GM21619 (cell line): ENCODE measurements around the gene CC2D2B.
"Not testable (repeated sequence)": the region's sequence is repeated elsewhere in the genome, so short reads cannot be mapped to it uniquely, and the experiment has no call there.

ENCODE experiments used
- ATAC-seq: cut with Tn5 transposase; IDR thresholded peaks from one replicate; pipeline ENCODE4 v1.9.1; 2021; ENCODE audit not compliant: unreplicated experiment

CC2D2B gene, protein sequence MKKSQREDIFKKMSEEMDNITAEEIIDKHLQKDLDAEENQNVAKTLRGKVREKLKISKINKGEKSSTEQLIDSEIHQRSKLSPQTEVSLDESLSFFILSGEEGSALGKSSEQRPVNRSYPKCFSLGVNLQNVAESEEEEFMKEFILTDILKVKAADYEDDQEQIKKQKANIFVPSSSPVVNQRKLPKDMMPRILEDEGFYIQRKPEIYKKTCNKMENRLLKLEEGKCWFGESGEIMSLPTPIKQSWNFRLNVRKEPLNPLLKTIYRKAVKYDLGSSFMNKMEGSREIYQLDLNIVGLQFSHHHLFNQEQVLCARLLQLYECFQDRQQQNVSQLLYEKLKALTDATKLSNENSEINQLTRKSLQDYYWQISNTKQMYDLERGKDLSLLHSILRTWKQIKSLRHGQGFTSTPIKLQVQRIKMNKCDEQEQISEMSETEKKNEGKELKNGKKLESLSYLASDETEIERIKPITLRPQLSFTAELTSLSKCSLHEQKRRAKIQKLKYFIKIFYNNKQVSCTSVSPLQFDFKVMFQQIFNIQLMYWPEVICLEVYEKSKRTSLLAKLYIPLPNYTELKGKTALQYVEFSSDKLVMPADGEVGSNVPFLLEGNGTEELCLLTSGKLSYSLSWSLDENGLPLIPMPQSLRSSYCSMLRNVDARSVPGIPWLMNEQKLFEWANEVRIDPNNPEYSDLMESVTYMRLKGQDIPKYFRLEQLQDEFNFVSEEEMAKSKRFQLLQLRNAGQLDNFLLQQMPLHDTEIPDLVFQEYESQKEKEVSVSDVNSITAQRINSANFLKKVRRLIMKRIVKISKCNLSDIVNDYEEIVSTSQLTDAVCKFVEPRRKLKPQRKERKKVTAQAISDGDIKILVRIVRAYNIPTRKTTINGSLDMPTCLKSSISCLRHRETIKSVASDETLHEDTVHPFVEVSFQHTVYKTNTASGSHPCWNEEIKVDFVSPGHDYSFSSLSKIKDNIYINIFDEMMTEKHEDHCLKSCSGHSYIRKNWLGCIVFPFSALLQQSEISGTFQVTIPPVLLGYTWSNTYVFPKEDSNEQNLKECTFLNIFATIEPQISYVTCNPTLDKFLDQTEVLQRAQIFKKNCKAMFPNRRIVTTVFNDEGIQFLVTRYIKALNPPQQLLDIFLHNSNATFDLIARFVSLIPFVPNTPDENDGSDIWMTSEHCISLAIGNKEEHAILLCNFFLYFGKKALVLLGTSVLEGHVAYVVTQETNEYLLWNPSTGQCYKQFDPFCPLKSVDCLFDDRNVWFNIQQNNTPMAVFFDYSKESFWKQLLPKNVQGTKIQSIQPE (N-terminal part only)

DNA sequence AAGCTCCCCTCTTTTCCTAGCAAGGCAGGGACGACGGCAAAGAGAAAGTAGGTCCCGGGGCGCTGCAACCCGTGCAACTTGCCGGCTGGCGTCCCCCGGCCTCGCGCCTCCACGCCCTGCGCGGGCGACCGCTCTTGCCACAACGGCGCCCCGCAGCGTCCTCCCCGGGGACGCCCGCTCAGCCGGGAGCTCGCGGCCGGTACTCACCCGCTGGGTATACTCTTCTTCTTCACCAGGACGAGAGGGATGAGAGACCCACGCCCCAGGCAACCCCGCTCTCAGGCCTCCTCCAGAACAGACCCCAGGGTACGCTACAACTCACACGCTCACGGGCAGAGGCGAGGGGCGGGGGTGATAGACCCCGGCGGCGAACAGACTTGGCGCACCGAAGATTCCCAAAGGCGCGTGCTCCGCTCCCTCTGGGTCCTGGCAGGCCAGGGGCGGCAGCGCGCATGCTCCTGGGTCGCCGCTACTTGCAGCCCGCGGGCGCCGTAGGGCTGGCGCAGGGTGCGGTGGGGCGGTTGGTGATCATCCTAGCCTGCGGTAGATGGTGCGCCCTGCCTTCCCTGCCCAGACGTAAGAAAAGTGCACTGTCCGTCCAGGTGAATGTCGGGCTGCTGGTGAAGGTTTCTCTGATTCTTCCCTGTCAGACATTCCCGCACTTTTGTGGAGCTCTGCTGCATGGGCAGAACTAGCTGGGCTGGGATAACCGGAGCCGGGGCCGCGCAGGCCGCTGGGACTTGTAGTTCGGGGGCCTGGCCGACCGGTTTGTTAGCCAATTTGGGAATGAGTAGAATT lies at the start of gene CC2D2B:
TSS of gene CC2D2B (plus strand) at position 520 of the 798 bp plus-strand sequence. CDS start 3,349 bp downstream, outside the sequence.
- ATAC-seq: peak; percentile 86

DNA sequence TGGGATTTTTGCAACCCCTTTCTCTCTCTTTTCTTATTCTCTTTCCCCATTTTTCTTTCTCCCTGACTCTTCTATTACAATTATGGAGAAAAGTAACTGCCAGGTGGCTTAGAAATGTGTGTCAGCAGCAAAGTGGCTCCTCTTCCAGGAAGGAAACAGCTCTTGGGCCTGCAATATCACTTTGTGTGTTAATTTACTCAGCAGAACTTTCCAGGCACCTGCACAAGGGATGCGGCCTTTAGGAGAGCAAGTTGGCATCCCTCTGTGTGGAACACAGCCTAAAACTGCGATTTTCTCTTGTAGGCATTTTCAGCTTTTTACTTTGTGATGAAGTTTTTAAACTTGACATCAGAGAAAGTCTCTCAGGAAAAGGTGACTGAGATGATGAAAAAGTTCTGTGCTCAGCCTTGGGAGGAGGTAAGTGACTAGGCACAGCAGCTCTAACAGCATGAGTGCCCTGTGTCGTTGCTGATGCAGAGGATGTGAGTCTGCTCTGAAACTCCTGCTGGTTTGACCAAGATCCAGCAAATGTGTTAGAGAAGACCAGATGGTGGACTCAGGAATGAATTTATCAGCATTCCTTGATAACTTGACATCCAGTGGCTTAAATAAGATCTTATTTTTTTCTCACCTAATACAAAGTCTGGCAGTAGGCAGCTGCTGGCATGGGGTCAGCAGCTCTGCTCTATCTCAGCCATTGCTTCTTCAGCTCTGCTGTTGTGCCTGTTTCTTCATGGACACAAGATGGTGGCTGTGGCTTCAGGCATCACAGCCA lies 47.4 kb upstream of the CC2D2B start:
- ATAC-seq: no peak

DNA sequence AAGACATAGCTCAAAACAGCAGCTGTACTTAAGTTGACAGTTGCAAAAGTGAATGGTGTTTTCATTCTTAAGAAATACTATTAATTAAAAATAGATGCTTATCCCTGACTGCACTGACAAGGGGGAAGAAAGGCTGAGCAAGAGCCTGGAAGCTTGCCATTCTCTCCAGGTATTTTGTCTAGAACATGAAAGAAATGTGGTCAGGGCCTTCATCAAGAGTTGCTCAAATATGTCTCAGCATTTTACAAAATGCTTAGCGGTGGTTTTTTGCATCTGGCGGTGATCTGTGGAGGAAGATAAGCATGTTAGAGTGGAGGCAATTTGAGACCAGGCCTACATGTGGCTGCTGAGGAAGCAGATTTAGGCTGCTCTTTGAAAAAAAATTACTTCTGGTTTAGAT lies 46.4 kb upstream of the CC2D2B start:
- ATAC-seq: no peak

DNA sequence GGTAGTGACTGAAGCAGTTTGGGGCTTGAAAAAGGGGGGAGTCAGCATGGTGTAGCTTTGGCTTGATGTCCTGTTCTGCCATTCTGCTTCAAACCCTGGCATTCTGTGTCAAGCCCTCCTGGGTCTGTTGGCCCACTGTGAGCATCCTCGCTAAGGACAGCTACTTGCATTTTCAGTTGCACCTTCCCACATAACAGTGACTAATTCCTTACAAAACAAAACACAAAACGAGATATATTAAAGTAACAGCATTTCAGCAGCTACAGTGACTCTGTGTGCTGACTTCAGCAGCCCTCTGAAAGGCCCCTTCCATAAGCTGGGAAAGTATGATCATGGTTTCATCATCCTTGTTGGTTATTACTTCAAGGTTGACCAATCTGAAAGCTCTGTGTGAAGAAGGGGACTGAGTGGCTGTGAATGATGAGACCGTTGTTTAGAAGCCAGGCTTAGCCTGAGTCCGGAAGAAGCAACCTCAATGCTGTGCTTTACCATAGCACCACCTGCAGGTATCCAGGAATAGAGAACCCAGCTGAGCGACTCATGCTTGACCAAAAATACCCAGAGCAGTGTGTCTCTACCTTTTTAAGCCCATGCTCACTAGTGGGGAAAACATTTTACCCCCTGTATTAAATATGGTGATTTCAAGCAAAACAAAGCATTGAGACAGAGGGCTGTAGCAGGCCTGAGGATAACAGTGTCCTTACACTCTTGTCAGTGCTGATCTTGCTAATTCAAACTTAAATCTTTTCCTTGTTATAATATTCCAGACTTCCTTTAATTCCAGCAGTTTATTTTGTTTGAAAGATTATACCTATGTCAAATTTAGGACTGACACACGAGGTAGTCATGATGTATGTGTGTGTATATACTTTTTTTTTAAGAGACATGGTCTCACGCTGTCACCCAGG lies 42.6 kb upstream of the CC2D2B start:
- peak; percentile 90 for ATAC-seq

DNA sequence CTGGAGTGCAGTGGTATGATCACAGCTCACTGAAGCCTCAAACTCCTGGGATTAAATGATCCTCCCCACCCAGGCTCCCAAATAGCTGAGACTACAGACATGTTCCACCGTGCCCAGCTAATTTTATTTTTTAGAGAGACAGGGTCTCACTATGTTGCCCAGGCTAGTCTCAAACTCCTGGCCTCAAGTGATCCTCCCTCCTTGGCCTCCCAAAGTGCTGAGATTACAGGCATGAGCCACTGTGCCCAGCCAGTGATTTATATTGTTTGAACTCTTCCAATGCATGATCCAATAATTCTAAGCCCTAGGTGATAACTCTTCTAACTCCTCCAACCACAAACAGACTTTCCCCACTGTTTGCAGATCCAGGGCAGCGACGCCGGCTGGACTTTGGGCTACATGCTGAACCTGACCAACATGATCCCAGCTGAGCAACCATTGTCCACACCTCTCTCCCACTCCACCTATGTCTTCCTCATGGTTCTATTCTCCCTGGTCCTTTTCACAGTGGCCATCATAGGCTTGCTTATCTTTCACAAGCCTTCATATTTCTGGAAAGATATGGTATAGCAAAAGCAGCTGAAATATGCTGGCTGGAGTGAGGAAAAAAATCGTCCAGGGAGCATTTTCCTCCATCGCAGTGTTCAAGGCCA lies 41.8 kb upstream of the CC2D2B start:
- ATAC-seq: no peak

DNA sequence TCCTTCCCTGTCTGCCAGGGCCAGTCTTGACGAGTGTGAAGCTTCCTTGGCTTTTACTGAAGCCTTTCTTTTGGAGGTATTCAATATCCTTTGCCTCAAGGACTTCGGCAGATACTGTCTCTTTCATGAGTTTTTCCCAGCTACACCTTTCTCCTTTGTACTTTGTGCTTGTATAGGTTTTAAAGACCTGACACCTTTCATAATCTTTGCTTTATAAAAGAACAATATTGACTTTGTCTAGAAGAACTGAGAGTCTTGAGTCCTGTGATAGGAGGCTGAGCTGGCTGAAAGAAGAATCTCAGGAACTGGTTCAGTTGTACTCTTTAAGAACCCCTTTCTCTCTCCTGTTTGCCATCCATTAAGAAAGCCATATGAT lies 41.3 kb upstream of the CC2D2B start:
- no peak for ATAC-seq

DNA sequence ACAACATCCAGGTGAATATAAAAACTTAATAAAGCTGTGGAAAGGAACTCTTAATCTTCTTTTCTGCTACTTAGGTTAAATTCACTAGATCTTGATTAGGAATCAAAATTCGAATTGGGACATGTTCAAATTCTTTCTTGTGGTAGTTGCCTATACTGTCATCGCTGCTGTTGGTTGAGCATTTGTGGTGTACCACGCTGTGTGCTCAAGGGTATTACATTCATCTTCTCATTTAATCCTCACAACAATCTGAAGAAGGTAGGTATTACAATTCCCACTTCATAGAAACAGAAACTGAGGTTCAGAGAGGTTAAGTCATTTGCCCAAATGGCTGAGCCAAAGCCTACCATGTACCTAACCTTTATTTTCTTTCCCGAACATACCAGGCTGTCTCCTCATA lies 39.9 kb upstream of the CC2D2B start:
- no peak for ATAC-seq

DNA sequence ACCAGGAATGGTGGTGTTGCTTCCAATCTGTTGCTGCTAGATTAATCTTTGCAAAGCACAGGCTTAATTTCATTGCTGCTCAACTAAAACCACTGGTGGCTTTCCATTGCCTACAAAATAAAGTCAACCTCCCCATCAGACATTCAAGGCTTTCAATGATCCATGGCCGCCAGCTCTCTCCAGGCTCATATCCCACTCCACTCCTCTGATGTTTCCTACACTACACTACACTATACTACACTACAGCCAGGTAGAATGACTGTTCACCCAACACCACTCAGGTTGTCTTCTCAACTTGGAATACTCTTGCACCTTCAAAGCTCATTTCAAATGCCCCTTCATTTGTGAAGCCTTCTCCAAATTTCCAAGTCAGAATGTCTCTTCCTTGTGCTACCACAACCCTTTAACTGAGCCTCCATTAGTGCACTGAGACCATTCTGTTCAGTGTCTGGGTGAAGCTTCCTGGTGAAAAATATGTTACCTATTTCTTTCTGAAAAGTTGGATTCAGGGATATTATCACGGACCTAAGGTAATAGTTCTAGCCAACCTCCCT lies 35.5 kb upstream of the CC2D2B start:
- no peak for ATAC-seq

DNA sequence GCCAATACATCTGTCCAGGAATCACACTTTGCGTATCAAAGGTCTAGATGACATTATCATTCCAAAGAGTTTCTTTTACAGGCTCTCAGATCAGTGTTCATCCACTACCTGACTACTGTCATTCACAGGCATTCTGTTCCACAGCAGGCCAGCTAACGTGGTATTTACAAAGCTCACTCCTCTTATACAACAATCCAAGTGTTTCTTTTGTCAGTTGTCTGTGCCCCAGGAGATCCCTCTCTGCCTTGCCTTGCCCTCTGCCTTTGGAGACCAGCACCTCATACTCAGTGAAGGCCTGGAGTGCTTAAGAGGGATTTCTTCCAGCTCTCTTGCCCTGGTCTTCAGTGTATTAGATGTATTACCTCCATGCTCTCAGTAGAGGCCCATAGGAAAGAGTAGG lies 34.6 kb upstream of the CC2D2B start:
- ATAC-seq: no peak

DNA sequence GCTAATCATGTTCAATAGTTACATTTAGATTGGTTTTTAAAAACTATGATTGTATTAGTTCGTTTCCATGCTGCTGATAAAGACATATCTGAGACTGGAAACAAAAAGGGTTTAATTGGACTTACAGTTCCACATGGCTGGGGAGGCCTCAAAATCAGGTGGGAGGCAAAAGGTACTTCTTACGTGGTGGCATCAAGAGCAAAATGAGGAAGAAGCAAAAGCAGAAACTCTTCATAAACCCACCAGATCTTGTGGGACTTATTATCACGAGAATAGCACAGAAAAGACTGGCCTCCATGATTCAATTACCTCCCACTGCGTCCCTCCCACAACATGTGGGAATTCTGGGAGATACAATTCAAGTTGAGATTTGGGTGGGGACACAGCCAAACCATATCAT lies 34.1 kb upstream of the CC2D2B start:
- ATAC-seq: no peak

DNA sequence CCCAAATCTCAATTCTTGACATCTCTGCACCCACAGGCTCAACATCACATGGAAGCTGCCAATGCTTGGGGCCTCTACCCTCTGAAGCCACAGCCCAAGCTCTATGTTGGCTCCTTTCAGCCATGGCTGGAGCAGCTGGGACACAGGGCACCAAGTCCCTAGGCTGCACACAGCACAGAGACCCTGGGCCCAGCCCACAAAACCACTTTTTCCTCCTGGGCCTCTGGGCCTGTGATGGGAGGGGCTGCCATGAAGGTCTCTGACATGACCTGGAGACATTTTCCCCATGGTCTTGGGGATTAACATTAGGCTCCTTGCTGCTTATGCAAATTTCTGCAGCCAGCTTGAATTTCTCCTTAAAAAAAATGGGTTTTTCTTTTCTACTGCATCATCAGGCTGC lies 33.0 kb upstream of the CC2D2B start:
- ATAC-seq: not testable (repeated sequence)

DNA sequence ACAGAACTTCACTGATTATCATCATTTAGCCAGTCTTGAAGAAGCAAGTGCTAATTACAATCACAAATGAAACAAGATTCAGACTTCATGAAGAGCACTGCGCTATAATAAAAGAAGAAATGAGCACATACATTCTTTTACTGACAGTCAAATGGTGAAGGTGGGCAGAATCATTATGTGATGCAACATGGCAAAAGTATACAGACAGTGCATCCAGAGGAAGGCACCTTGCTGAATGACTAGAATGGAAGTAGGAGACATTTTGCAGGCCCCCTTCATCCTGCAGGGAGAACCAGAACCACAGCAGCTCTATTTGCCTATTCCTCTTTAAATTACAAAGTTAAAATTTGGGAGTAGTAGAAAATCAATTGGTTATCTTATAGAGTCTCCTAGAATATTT lies 31.0 kb upstream of the CC2D2B start:
- no peak for ATAC-seq

DNA sequence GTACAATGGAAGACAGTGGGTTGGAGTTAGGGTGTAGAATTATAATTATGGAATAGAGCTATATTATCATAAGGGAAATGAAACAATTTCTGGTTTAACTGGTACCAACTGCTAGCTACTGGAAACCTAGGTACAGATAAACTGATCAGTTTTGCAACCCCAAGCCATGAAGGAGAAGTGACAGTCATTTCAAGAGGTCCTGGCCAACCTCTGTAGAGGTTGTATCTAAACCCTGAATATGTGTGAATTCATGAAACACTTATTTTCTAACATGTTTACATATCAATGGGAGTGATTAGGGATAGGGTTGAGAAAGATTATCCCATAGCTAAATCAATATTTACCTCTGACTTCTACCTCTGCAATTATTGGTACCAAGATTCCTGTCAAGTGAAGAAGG lies 29.9 kb upstream of the CC2D2B start:
- peak; percentile 70 for ATAC-seq

DNA sequence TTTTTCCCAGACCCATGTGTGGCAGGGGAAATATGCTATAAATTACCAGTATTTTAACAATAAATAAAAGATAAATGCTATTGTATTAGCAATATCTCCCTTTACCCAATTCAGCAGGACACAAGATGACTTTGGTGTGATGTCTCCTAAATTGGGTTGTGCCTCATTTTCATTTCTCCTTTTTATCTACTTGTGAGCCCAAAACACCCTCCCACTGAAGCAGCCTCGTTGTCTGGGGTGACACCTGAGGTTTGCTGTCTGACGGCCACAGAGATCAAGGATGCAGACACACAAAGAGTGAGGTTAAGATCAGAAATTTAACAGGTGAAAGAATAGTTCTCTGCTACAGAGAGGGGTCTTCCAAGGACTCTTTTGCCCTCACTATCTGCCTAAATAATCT lies 27.1 kb upstream of the CC2D2B start:
- ATAC-seq: no peak

DNA sequence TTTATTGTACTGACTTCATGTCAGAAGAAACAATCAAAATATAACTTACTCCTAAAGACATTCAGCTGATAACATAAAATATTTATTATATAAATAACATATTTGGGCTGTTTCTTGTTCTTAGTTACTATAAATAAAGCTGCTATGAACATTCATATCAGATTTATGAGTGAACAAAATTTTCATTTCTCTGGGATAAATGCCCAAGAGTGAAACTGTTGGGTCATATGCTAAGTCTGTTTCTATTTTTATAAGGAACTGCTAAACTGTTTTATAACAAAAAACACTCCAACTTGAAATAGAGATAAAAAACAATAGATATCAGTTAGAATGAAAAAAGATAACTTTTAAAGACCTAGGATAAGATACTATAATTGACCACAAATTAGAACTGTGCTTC lies 26.5 kb upstream of the CC2D2B start:
- ATAC-seq: no peak

DNA sequence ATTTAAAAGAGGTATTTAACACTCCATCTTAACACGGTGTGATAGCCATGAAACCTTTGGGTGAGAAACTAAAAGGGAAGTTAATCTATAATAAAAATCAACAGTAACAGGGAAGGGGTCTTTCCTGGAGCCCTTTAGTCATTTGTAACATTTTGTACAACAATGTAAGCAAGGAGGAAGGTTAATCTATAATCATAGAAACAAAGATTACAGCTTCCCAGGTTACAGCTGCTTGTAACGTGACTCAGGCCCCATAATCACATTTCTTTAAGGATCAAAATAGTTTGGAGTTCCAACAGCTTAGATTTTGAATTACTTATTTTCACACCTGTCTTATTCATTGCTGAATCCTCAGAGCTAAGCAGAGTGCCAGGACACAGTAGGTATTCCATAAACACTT lies 17.9 kb upstream of the CC2D2B start:
- ATAC-seq: no peak

DNA sequence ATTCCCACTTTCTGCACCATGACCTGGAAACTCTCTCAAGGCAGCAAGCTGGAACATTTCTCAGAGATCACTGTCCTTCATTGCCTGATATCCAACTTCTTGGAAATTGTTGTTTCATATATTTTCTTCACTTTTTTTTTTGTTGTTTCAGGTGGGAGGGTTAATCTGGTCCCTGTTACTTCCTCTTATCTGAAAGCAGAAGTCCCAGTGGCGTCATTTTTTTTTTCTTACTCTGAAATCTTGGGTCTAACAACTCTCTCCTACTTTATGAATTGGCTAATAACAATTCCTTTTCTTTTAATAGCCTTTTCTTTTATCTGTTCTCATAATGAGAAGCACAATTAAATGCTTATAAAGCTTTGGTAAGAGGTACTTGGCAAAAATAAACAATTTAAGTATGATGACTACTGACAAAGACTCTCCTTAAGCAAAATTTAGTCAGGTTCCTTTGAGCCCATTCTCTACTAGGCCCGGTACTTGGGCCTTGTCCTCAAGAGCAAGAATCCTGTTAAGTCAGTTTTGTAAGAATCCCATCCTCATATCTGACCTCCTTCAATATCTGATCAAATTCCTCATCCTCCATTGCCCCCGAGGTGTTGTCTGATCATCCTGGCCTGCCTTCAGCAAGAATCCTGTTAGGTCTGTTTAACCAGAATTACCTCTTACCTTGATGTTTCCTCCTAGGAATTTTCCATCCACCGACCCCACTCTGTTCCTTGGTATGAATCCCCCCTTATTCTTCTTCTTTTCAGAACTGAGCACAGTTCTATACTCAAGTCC lies 11.5 kb upstream of the CC2D2B start:
- ATAC-seq: no peak
